GM12864 (cell line): Measurements from ENCODE around the gene MARCHF10.

Source experiments
- DNase-seq: peaks from one replicate; pipeline ENCODE4 v3.0.0-alpha.2; 2011; ENCODE audit warnings: low read depth
- H3K4me3 ChIP-seq: 2 replicates; pipeline ENCODE4 v1.5.1; 2011; ENCODE audit warnings: mild to moderate bottlenecking, low read depth, low read length, control low read depth
- TF ChIP-seq, protein P1 (sequence below): IDR thresholded peaks from 2 replicates; pipeline ENCODE4 v1.5.1; 2011; ENCODE audit warnings: low read depth, mild to moderate bottlenecking, moderate library complexity, low read length, control low read depth, inconsistent platforms; ENCODE audit errors: missing control alignments

MARCHF10 gene

DNA sequence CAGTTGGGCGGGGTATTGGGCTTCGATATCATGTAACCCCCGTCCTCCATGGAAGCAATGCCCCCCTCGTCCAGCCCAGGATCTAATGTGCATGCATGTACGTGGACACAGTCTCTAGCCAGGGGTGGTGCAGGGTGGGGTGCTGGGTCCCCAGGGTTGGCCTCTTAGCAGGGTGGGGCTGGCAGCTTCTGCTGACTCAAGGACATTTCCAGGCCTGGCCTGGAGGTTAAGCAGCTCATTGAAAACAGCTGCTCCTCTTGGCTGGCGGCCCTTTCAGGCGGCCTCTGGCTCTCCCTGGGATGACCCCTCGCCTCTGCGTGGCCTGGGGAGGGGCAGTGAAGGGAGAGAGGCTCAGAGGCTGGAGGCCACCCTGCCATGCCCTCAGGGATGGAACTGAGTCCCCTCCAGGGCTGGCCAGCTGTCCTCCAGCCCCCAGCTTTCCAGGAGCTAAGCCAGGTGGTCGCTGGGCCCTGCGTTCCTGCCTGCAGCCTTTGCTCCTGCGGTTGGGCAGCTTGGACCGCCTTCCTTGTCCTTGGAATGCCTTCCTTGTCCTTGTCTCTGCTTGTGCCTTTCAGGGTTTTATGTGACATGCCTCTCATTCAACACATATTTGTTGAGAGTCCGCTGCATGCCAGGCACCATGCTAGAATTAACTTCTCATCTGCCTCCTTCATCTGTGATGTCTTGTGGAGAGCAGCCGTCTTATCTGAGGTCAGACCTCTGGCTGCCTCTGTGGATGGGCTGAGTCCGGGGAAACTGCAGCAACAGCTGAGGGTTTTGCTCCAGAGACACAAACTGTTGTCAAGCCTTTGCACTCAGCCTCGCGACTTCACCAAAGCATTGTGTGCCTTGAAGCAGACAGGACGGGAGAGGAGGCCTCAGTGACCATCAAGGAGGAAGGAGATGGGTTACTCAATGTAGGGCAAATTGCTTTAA, 154.0 kb downstream of the MARCHF10 start:
- TF ChIP-seq, protein P1, sequence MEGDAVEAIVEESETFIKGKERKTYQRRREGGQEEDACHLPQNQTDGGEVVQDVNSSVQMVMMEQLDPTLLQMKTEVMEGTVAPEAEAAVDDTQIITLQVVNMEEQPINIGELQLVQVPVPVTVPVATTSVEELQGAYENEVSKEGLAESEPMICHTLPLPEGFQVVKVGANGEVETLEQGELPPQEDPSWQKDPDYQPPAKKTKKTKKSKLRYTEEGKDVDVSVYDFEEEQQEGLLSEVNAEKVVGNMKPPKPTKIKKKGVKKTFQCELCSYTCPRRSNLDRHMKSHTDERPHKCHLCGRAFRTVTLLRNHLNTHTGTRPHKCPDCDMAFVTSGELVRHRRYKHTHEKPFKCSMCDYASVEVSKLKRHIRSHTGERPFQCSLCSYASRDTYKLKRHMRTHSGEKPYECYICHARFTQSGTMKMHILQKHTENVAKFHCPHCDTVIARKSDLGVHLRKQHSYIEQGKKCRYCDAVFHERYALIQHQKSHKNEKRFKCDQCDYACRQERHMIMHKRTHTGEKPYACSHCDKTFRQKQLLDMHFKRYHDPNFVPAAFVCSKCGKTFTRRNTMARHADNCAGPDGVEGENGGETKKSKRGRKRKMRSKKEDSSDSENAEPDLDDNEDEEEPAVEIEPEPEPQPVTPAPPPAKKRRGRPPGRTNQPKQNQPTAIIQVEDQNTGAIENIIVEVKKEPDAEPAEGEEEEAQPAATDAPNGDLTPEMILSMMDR, result no peak
- H3K4me3 ChIP-seq, result no peak overlapping the region
- no peak for DNase-seq

DNA sequence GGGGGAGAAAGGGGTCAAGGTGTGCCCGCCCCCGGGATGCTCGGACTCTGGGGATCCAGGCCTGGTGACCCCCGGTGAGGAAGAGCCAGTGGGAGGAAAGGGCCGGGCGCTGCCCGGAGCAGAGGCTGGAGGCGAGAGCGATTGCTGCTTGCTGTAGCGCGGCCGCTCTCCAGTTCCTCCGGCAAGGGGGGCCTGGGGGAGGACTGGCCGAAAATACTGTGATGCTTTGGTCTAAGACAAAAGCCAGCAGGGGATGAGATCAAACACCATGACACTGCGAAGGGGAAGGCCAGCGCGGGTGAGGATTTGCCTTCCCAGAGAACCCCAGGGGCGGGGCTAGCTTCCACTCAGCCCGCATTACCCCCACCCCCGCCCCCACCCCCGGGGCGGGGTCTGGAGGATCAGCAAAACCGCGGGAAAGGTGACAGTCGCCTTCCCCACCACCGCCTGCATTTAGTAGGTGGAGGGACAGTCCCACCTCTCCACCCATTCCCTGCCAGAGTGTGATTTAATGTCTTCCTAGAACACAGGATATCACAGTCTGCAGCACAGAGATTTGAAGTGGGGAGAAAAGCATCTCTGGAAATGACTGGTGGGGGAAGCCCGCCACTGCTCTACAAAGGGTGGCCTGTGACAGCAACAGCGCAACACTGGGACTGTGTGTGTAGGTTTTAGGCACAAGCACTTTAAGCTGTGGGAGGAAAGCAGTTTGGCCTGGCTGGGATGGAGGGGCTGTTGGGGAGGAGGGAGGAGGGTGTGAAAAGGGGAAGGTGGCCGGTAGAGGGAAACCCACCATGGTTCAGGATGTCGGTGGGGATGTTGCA, 154.9 kb downstream of the MARCHF10 start:
- H3K4me3 ChIP-seq, result peak overlapping the region; percentile 44
- TF ChIP-seq, protein P1, result no peak
- DNase-seq, result peak; percentile 53

DNA sequence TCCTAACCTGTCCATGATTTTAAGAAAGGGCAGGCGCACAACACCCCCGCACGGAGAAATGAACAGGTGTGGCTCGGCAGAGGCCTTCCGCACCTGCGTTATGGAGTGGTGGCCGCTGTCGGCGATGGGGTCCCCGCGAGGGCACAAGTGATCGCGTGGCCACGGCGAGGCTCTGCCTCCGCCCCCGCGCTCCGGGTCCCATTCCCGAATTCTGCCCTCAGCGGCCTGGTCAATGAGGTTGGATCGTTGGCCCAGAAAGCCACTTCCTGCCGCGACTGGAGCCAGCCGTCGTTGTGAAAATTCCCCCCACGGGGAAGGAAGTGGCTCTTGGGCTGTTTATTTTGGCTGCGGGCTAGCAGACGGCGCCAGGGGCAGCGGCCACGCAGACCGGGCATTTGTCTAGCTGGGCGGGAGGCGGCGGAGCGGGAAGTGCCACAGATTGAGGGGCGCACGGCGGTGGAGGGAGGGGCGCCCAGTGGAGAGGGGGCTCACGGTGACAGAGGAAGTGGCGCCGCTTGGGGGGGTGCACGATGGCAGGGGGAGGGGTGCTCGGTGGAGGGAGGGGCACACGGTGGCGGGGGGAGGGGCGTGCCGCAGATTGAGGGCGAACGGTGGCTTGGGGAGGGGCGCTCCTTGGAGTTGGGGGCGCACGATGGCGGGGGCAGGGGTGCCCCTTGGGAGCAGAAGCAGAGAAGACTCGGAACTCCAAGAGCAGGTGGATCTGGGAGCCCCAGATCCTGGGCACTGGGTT, 155.7 kb downstream of the MARCHF10 start:
- H3K4me3 ChIP-seq, result peak overlapping the region; percentile 44
- no peak for DNase-seq
- TF ChIP-seq, protein P1, result no peak
